Right lobe of liver (tissue), 6 donors: ENCODE measurements around the gene EXOC3L2. TPM values are rescaled to one million over a fixed set of nuclear protein-coding genes. Genes with fewer than 3 reads are reported as not detected.

Experiments
- ATAC-seq, 4 donors: fragments of 200-7000 bp; cut with Tn5 transposase; one replicate each; pipeline ENCODE4 v1.9.1; 2020; ENCODE audit warnings: mild to moderate bottlenecking in 4 of 4, moderate library complexity in 4 of 4
- DNase-seq, 3 donors: peaks; one replicate each; pipeline ENCODE4 v3.0.0-alpha.2; 2020
- H3K27ac ChIP-seq, 3 donors: fragments of 200-600 bp; one replicate each; pipeline ENCODE4 v1.8.0; 2022
- H3K27me3 ChIP-seq, 2 donors: fragments of 200-600 bp; one replicate each; pipeline ENCODE4 v1.8.0; 2022
- H3K36me3 ChIP-seq, 4 donors: fragments of 200-600 bp; sonication (generic) in 1 of 4; one replicate each; pipeline versions ENCODE4 v1.5.1 to v1.8.0; 2017 to 2022; ENCODE audit warnings: control low read depth in 1 of 4
- H3K4me1 ChIP-seq, 4 donors: fragments of 200-600 bp; sonication (generic) in 1 of 4; one replicate each; pipeline versions ENCODE4 v1.5.1 to v1.8.0; 2017 to 2022; ENCODE audit warnings: control low read depth in 1 of 4
- H3K4me3 ChIP-seq, 3 donors: fragments of 200-600 bp; one replicate each; pipeline ENCODE4 v1.8.0; 2022
- H3K9me3 ChIP-seq, 4 donors: fragments of 200-600 bp; sonication (generic) in 1 of 4; one replicate each; pipeline versions ENCODE4 v1.5.1 to v1.8.0; 2017 to 2022; ENCODE audit warnings: control low read depth in 1 of 4
- CTCF ChIP-seq, 4 donors: fragments of 200-600 bp in 3 of 4; fragments of 450-650 bp in 1 of 4; IDR thresholded peaks; one replicate each; pipeline versions ENCODE4 v1.5.1 to v1.8.0; 2016 to 2022; ENCODE audit warnings: antibody characterized with exemption in 4 of 4, mild to moderate bottlenecking in 2 of 4
- POLR2A ChIP-seq: fragments of 450-650 bp; IDR thresholded peaks from one replicate; pipeline ENCODE4 v1.6.1; 2017; ENCODE audit warnings: antibody characterized with exemption, mild to moderate bottlenecking
- WGBS: methylation state at CpG from one replicate; pipeline ENCODE4 v1.1.6; 2018; ENCODE audit warnings: low coverage, low lambda C conversion rate; ENCODE audit not compliant: insufficient coverage; ENCODE audit errors: missing lambda C conversion rate; 5-methylcytosine and 5-hydroxymethylcytosine counted together
- intact Hi-C, 2 donors: fragments of 100-400 bp; cut with DNase I; formaldehyde crosslinking; loops; one replicate each; pipeline versions ENCODE4 v1.11.2 to v1.14.1; 2022
- total RNA-seq, 6 experiments: library from RNA; depleted of rRNA in 2 of 6; stranded (reverse); fragments of >200 nt in 2 of 6; fragmentation: NEBNext Ultra II Directional in 3 of 6; extraction: Animal tissue kit (Norgen Biotek cat#: 25700) in 3 of 6; gene quantifications; one replicate each; pipeline versions ENCODE4 v1.1.0 to v1.2.4, GENCODE V29; 2016 to 2023
- donor health status: DM: no; HTN: yes; CAD: no.
- donor health status: DM: no; HTN: no; CAD: no.
- donor health status: DM: no; HTN: no; CAD: no.
- donor health status: DM: no; HTN: yes; CAD: no.
- donor health status: DM: no; HTN: yes; CAD: no.

Gene EXOC3L2
- total RNA-seq, 6 experiments from 2014 or later: 1.8 to 6.9 (median 4.4) TPM

- intact Hi-C loops: no loop called here
- ATAC-seq (no peak), DNase-seq (no peak)
- Histone ChIP-seq H3K36me3 (no peaks in the 10 kb centered on the region), H3K4me3 (no peak overlapping the region), H3K27me3 (no peaks in the 10 kb centered on the region), H3K4me1 (no peaks in the 10 kb centered on the region), H3K9me3 (no peaks in the 10 kb centered on the region), H3K27ac (no peak overlapping the region)
- TF ChIP-seq CTCF (IDR thresholded peaks at IDR 0.05) (no peak), POLR2A (no peak)
- WGBS: 47% methylated on average over 4 of the region's 4 CpGs
These were observed 26.8 kb downstream of the EXOC3L2 start for GRCh38 chr19:45218426-45218825.

GRCh38 chr19:45217957-45218334 is 27.3 kb downstream of the EXOC3L2 start:
- intact Hi-C loops: no loop called here
- DNase-seq: no peak
- no peak for TF ChIP-seq CTCF (IDR thresholded peaks at IDR 0.05)
- no peak for TF ChIP-seq POLR2A
- H3K4me1 ChIP-seq: no peaks in the 10 kb centered on the region
- H3K27ac ChIP-seq: no peak overlapping the region
- no peaks in the 10 kb centered on the region for H3K9me3 ChIP-seq
- 21% methylated on average over 12 of the region's 14 CpGs for WGBS
- no peak for ATAC-seq
- no peaks in the 10 kb centered on the region for H3K36me3 ChIP-seq
- no peaks in the 10 kb centered on the region for H3K27me3 ChIP-seq
- no peak overlapping the region for H3K4me3 ChIP-seq

GRCh38 chr19:45217193-45217956 is 27.8 kb downstream of the EXOC3L2 start:
- Histone ChIP-seq H3K27ac (no peak overlapping the region), H3K4me1 (no peaks in the 10 kb centered on the region), H3K9me3 (no peaks in the 10 kb centered on the region), H3K36me3 (no peaks in the 10 kb centered on the region), H3K4me3 (no peak overlapping the region), H3K27me3 (no peaks in the 10 kb centered on the region)
- ATAC-seq: peak in 1 of 4 donors; percentile 9
- intact Hi-C loops: no loop called here
- no peak for DNase-seq
- 21% methylated on average over 14 of the region's 46 CpGs for WGBS
- TF ChIP-seq CTCF (IDR thresholded peaks at IDR 0.05) (no peak), POLR2A (no peak)

- no peaks in the 10 kb centered on the region for H3K9me3 ChIP-seq
- H3K4me1 ChIP-seq: no peaks in the 10 kb centered on the region
- no peak overlapping the region for H3K4me3 ChIP-seq
- intact Hi-C loops: no loop called here
- H3K27me3 ChIP-seq: no peaks in the 10 kb centered on the region
- WGBS: 68% methylated on average over 6 of the region's 6 CpGs
- DNase-seq (no peak), ATAC-seq (no peak)
- no peaks in the 10 kb centered on the region for H3K36me3 ChIP-seq
- no peak for TF ChIP-seq CTCF (IDR thresholded peaks at IDR 0.05)
- no peak for TF ChIP-seq POLR2A
- H3K27ac ChIP-seq: no peak overlapping the region
These were observed 28.5 kb downstream of the EXOC3L2 start for GRCh38 chr19:45216667-45217066.
